Glutamatergic neuron (in vitro differentiated cells): ENCODE data around the gene POGLUT2. TPM values are rescaled to one million over a fixed set of nuclear protein-coding genes. Genes with fewer than 3 reads are reported as not detected.

Experiments used
- DNase-seq: peaks from one replicate; pipeline ENCODE4 v3.0.0; 2022
- H3K27ac Mint-ChIP-seq: one replicate; pipeline ENCODE4 v1.8.0; 2020; ENCODE audit warnings: mild to moderate bottlenecking, mixed read lengths, inconsistent platforms; ENCODE audit not compliant: unreplicated experiment
- H3K27me3 Mint-ChIP-seq: one replicate; pipeline ENCODE4 v1.8.0; 2020; ENCODE audit warnings: mild to moderate bottlenecking, moderate library complexity, mixed read lengths, inconsistent platforms; ENCODE audit not compliant: unreplicated experiment
- H3K36me3 Mint-ChIP-seq: one replicate; pipeline ENCODE4 v1.8.0; 2020; ENCODE audit warnings: mild to moderate bottlenecking, mixed read lengths, inconsistent platforms; ENCODE audit not compliant: unreplicated experiment
- H3K4me1 Mint-ChIP-seq: one replicate; pipeline ENCODE4 v1.8.0; 2020; ENCODE audit warnings: mild to moderate bottlenecking, low read depth, mixed read lengths, inconsistent platforms; ENCODE audit not compliant: unreplicated experiment
- H3K4me3 Mint-ChIP-seq: one replicate; pipeline ENCODE4 v1.8.0; 2020; ENCODE audit warnings: mild to moderate bottlenecking, mixed read lengths, inconsistent platforms; ENCODE audit not compliant: unreplicated experiment
- H3K9me3 Mint-ChIP-seq: one replicate; pipeline ENCODE4 v1.8.0; 2020; ENCODE audit warnings: mild to moderate bottlenecking, moderate library complexity, mixed read lengths, inconsistent platforms; ENCODE audit not compliant: unreplicated experiment
- long read RNA-seq: library from polyadenylated mRNA; unstranded; transcript quantifications from one replicate; pipeline ENCODE4 v2.0.0, GENCODE V29; 2020; ENCODE audit not compliant: unreplicated experiment
- total RNA-seq: library from RNA; stranded (reverse); fragmentation: NEBNext Ultra II Directional; extraction: Animal tissue kit (Norgen Biotek cat#: 25700); gene quantifications from one replicate; pipeline ENCODE4 v1.2.1, GENCODE V29; 2021; ENCODE audit not compliant: unreplicated experiment
- TF ChIP-seq, protein P1 (sequence below): fragments of 200-600 bp; sonication (generic); IDR thresholded peaks from one replicate; pipeline ENCODE4 v1.5.0; 2021; ENCODE audit not compliant: partially characterized antibody, unreplicated experiment

The POGLUT2 gene
- 17.5 TPM for total RNA-seq
- long read RNA-seq, transcript KDELC1-201 (10 exons, 2,060 nt) = major isoform, 11 of 14 reads
- long read RNA-seq, partial matches to known transcripts = 0 of 14 reads
- long read RNA-seq, other reads (novel, unspliced or antisense) = 3 of 14 reads

DNA sequence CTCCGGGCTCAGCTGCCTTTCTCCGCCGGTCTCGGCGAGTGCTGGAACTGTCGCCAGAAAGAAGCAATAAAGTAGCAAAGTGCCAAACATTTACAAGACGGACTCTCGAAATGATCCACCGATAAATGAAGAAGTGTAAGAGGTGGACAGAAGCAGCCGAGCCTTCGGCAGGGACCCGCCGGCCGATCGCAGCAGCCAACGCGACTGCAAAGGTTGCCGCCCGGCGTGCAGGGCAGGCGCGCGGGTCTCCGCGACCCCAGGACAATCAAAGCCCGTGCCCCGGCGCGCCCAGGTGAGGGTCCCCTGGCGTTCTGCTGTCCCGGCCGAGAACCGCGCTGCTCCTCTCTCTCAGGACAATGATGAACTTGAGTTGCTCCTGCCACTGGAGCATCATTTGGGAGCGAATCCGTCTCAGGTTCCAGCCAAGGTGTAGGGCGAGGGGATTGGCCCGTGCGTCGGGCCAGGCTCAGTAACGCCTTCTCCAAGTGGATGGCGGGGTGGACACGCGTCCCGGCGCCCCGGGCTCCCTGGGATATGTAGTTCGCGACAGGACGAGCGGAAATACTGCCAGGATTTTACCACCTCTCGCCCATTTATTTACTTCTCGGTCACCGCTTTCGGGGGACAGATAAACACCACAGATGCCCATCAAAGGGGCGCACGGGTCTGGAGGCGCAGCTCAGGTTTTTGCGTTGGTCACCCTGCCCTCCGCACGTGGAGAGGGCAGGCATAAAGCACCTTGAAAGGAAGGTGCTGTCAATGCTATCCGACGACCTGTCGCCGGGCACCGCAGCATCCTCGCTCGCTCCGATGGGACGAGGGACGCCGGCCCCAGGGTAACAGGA is at the start of gene POGLUT2, which contains the start of gene BIVM:
Gene POGLUT2 (minus strand): TSS at position 396 of the 845 bp plus-strand sequence. CDS start 306 bp downstream, at position 90.
Gene BIVM (plus strand): TSS at position 539 of the 845 bp plus-strand sequence. CDS start 8,149 bp downstream, outside the sequence.
- Mint-ChIP-seq H3K4me1 (peaks cover 13% of the 10 kb centered on the region), H3K27ac (peak within 1 kb of the TSS; percentile 86)

DNA sequence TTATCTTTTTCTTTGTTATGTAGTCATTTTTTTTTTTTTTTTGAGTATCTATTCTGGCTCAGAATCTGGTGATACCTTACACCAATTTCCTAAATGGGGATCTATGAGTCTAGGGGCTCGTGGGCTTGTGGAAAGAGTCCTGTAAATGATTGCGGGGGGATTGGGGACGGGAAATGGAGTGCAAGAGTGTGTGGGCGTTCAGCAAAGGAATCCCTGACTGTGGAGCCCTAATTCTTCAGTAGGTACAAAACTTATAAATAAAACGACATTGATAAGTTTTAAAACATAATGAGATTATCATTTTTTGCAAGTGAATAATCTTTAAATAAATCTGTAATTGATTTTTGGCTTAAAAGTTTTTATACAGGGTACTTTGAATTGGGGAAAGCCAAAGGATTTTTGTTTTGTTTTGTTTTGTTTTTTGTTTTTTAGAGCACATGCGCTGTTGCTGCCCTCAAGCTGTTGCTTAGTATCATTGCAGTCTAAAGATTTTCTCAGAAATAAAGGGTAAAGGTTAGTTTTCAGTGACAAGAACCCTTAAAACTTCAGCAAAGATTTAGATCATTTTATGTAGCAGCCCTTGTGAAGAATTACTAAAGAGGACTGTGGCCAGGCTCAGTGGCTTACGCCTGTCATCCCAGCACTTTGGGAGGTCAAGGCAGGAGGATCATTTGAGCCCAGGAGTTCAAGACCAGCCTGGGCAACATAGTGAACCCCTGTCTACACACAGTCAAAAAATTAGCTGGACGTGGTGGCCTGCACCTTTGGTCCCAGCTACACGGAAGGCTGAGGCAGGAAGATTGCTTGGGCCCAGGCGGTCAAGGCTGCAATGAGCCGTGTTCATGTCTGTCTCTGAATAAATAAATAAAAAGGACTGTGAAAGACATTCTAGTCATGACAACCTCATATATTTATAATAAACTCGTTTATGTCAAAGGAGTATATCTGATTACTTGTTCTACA is 48.8 kb upstream of the POGLUT2 start:
- no peaks in the 10 kb centered on the region for H3K36me3 Mint-ChIP-seq
- peaks cover 9% of the 10 kb centered on the region for H3K4me1 Mint-ChIP-seq
- DNase-seq = no peak
- peaks cover 15% of the 10 kb centered on the region for H3K9me3 Mint-ChIP-seq
- peak overlapping the region; percentile 97 for H3K27ac Mint-ChIP-seq
- peaks cover 7% of the 10 kb centered on the region for H3K27me3 Mint-ChIP-seq
- TF ChIP-seq, protein P1, sequence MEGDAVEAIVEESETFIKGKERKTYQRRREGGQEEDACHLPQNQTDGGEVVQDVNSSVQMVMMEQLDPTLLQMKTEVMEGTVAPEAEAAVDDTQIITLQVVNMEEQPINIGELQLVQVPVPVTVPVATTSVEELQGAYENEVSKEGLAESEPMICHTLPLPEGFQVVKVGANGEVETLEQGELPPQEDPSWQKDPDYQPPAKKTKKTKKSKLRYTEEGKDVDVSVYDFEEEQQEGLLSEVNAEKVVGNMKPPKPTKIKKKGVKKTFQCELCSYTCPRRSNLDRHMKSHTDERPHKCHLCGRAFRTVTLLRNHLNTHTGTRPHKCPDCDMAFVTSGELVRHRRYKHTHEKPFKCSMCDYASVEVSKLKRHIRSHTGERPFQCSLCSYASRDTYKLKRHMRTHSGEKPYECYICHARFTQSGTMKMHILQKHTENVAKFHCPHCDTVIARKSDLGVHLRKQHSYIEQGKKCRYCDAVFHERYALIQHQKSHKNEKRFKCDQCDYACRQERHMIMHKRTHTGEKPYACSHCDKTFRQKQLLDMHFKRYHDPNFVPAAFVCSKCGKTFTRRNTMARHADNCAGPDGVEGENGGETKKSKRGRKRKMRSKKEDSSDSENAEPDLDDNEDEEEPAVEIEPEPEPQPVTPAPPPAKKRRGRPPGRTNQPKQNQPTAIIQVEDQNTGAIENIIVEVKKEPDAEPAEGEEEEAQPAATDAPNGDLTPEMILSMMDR = peak; percentile 68
- peak overlapping the region; percentile 96 for H3K4me3 Mint-ChIP-seq

More for the DNA sequence above, at the start of gene POGLUT2, which contains the start of gene BIVM:
- TF ChIP-seq, protein P1 = no peak
- H3K4me3 Mint-ChIP-seq = peak within 1 kb of the TSS; percentile 95
- H3K9me3 Mint-ChIP-seq = peaks cover 5% of the 10 kb centered on the region
- no peaks in the 10 kb centered on the region for H3K36me3 Mint-ChIP-seq
- DNase-seq = peak; percentile 92
- peaks cover 3% of the 10 kb centered on the region for H3K27me3 Mint-ChIP-seq

DNA sequence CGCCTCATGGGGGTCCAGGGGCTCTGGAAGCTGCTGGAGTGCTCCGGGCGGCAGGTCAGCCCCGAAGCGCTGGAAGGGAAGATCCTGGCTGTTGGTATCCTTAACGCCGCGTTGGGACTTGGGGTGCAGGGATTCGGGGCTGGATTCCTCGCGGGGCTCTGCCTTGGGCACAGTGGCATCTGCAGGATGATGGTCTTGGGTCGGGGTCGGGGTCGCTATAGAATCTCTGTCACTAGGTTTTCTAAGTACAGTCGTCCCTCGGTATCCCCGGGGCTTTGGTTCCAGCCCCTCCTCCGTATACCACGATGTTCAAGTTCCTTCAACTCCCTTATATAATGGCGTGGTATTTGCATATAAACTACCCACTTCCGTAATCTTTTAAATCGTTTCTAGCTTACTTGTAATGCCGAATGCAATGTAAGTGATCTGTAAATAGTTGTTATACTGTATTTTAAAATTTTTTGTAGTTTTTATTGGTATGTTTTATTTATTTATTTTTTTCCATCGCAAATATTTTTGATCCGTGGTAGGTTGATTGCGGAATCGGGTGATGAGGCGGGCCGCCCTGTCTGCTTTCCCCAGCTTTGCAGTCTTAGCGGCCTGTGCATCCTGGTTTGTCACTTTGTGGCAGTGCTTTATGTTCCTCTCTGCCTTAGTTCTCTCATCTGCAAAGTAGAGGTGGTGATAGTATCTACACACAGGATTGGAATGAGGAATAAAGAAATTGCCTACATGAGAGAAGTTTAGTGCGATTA is 47.7 kb upstream of the POGLUT2 start:
- DNase-seq = no peak
- peak overlapping the region; percentile 97 for H3K27ac Mint-ChIP-seq
- H3K4me3 Mint-ChIP-seq = peak overlapping the region; percentile 96
- peaks cover 7% of the 10 kb centered on the region for H3K27me3 Mint-ChIP-seq
- TF ChIP-seq, protein P1 = no peak
- H3K36me3 Mint-ChIP-seq = no peaks in the 10 kb centered on the region
- peaks cover 15% of the 10 kb centered on the region for H3K9me3 Mint-ChIP-seq
- peaks cover 9% of the 10 kb centered on the region for H3K4me1 Mint-ChIP-seq

DNA sequence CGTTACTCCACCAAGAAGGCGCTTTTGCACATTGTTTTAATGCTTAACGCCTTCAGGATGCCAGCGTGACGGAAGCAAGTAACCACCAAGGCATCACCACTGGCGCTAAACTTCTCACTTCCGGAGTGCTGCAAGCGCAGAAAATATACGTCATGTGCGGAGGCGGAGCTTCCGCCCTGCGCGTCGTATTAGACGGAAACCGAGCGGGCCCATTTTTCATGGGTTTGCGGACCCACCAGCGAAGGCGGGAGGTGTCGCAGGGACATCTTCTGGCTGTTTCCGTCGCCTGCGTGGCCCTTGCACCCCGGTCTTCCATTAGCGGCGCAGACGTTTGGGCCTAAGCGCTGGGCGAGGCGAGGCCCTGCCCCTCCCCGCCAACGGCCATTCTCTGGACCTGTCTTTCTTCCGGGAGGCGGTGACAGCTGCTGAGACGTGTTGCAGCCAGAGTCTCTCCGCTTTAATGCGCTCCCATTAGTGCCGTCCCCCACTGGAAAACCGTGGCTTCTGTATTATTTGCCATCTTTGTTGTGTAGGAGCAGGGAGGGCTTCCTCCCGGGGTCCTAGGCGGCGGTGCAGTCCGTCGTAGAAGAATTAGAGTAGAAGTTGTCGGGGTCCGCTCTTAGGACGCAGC is 47.0 kb upstream of the POGLUT2 start, which contains the start of gene ERCC5:
Gene ERCC5 (plus strand): TSS at position 403 of the 631 bp plus-strand sequence. CDS start 235 bp downstream, outside the sequence.
- TF ChIP-seq, protein P1 = no peak
- Mint-ChIP-seq H3K36me3 (no peaks in the 10 kb centered on the region), H3K4me3 (peak within 1 kb of the TSS; percentile 96), H3K27me3 (peaks cover 7% of the 10 kb centered on the region), H3K27ac (peak within 1 kb of the TSS; percentile 97), H3K4me1 (peaks cover 9% of the 10 kb centered on the region), H3K9me3 (peaks cover 15% of the 10 kb centered on the region)
- peak; percentile 96 for DNase-seq
